H1 (cell line): ENCODE measurements around the gene AGRN. TPM values are rescaled to one million over a fixed set of nuclear protein-coding genes. Genes with fewer than 3 reads are reported as not detected.
"Not testable (repeated sequence)": the region's sequence is repeated elsewhere in the genome, so short reads cannot be mapped to it uniquely, and the experiment has no call there.

Source experiments
- CTCF ChIA-PET: fragments of 300-600 bp; sonication (Branson Sonifier 250); formaldehyde crosslinking; loops from one replicate; lab custom pipeline; 2021; ENCODE audit not compliant: partially characterized antibody; lab: Charles Lee
- POLR2A ChIA-PET: fragments of 300-600 bp; sonication (Branson Sonifier 250); formaldehyde crosslinking; loops from one replicate; lab custom pipeline; 2021; ENCODE audit warnings: inconsistent platforms; ENCODE audit not compliant: partially characterized antibody; lab: Charles Lee
- DNase-seq, 2 experiments: peaks; one replicate each; pipeline versions ENCODE4 v3.0.0 to v3.0.0-alpha.2; 2010 to 2022; ENCODE audit warnings: low spot score in 2 of 2, low read depth in 1 of 2, mixed read lengths in 1 of 2
- FAIRE-seq: peaks from 2 replicates; lab custom pipeline; 2011; peaks lifted over from hg19 to GRCh38; lab: Jason Lieb, UNC
- H2AFZ ChIP-seq: 2 replicates; pipeline ENCODE4 v1.8.1; 2012; ENCODE audit warnings: low read length, inconsistent platforms
- H2AK5ac ChIP-seq: 2 replicates; pipeline ENCODE4 v1.6.1; 2013; ENCODE audit warnings: low read depth, low read length
- H2BK120ac ChIP-seq: replicated peaks from 2 replicates; pipeline ENCODE3; 2013; ENCODE audit warnings: low read depth, low read length, inconsistent platforms
- H2BK12ac ChIP-seq: 2 replicates; pipeline ENCODE4 v1.6.1; 2013; ENCODE audit warnings: low read depth, low read length
- H2BK15ac ChIP-seq: 2 replicates; pipeline ENCODE4 v1.6.1; 2013; ENCODE audit warnings: low read length
- H2BK20ac ChIP-seq: 2 replicates; pipeline ENCODE4 v1.6.1; 2013; ENCODE audit warnings: low read length
- H2BK5ac ChIP-seq: 2 replicates; pipeline ENCODE4 v1.6.1; 2013; ENCODE audit warnings: low read depth, low read length
- H3K14ac ChIP-seq: 2 replicates; pipeline ENCODE4 v1.6.1; 2013; ENCODE audit warnings: inconsistent platforms; ENCODE audit not compliant: insufficient read length
- H3K18ac ChIP-seq: 2 replicates; pipeline ENCODE4 v1.6.1; 2013; ENCODE audit warnings: low read length; ENCODE audit errors: extremely low read depth
- H3K23ac ChIP-seq: 2 replicates; pipeline ENCODE4 v1.6.1; 2013; ENCODE audit warnings: inconsistent platforms; ENCODE audit not compliant: insufficient read length
- H3K23me2 ChIP-seq: 2 replicates; pipeline ENCODE4 v1.6.1; 2013; ENCODE audit warnings: low read depth, low read length
- H3K27ac ChIP-seq: 2 replicates; pipeline ENCODE4 v1.6.1; 2011; ENCODE audit warnings: low read depth, low read length, inconsistent platforms
- H3K27me3 ChIP-seq, 4 experiments: replicated peaks in 1 of 4; 1 replicate in 1 of 4; 2 replicates in 3 of 4; pipeline versions ENCODE4 v1.6.1 to v1.8.1; 2011 to 2013; ENCODE audit warnings: low read length in 3 of 4, mild to moderate bottlenecking in 3 of 4, inconsistent platforms in 2 of 4, mixed read lengths in 2 of 4, moderate library complexity in 1 of 4; ENCODE audit not compliant: control insufficient read depth in 3 of 4, insufficient read depth in 3 of 4; ENCODE audit errors: extremely low read depth in 1 of 4
- H3K36me3 ChIP-seq, 4 experiments: 2 replicates each; pipeline versions ENCODE4 v1.6.1 to v1.8.1; 2011 to 2013; ENCODE audit warnings: mild to moderate bottlenecking in 4 of 4, low read length in 3 of 4, moderate library complexity in 2 of 4, control low read depth in 1 of 4, inconsistent platforms in 1 of 4; ENCODE audit not compliant: insufficient read depth in 4 of 4, control insufficient read depth in 2 of 4
- H3K4ac ChIP-seq: replicated peaks from 2 replicates; pipeline ENCODE3; 2013; ENCODE audit warnings: low read length, low read depth, mixed read lengths, inconsistent platforms; ENCODE audit not compliant: insufficient read length
- H3K4me1 ChIP-seq, 4 experiments: replicated peaks in 1 of 4; 1 replicate in 1 of 4; 2 replicates in 3 of 4; pipeline versions ENCODE4 v1.6.1 to v1.8.1; 2011 to 2013; ENCODE audit warnings: low read length in 3 of 4, inconsistent platforms in 2 of 4, mixed read lengths in 1 of 4; ENCODE audit not compliant: insufficient read depth in 4 of 4, control insufficient read depth in 3 of 4
- H3K4me2 ChIP-seq, 2 experiments: 2 replicates each; pipeline versions ENCODE4 v1.6.1 to v1.8.1; 2011 to 2013; ENCODE audit warnings: low read depth in 2 of 2, low read length in 2 of 2, control low read depth in 1 of 2, inconsistent platforms in 1 of 2, mild to moderate bottlenecking in 1 of 2; ENCODE audit not compliant: insufficient read depth in 1 of 2
- H3K4me3 ChIP-seq, 4 experiments: fragments of 200-600, 300-600 bp in 1 of 4; sonication (generic), shearing (Covaris generic), sonication (Bioruptor Twin) in 1 of 4; 2 replicates each; pipeline versions ENCODE4 v1.5.1 to v1.8.1; 2011 to 2016; ENCODE audit warnings: low read length in 4 of 4, low read depth in 3 of 4, control low read depth in 2 of 4, inconsistent platforms in 2 of 4, mild to moderate bottlenecking in 2 of 4, mixed read lengths in 1 of 4, moderate library complexity in 1 of 4; ENCODE audit not compliant: insufficient read depth in 2 of 4; ENCODE audit errors: extremely low read depth in 1 of 4
- H3K56ac ChIP-seq: replicated peaks from 2 replicates; pipeline ENCODE3; 2013; ENCODE audit warnings: low read depth, mild to moderate bottlenecking, mixed read lengths, low read length, inconsistent platforms; ENCODE audit not compliant: insufficient read length
- H3K79me1 ChIP-seq: 2 replicates; pipeline ENCODE4 v1.6.1; 2013; ENCODE audit warnings: low read depth, low read length, control low read depth
- H3K79me2 ChIP-seq, 2 experiments: 2 replicates each; pipeline versions ENCODE4 v1.6.1 to v1.8.1; 2012 to 2013; ENCODE audit warnings: low read length in 2 of 2, mild to moderate bottlenecking in 2 of 2, inconsistent platforms in 1 of 2; ENCODE audit not compliant: insufficient read depth in 2 of 2, control insufficient read depth in 1 of 2
- H3K9ac ChIP-seq, 4 experiments: replicated peaks in 1 of 4; 1 replicate in 1 of 4; 2 replicates in 3 of 4; pipeline versions ENCODE4 v1.6.1 to v1.8.1; 2011 to 2013; ENCODE audit warnings: low read depth in 3 of 4, low read length in 3 of 4, control low read depth in 2 of 4, mild to moderate bottlenecking in 2 of 4, moderate library complexity in 2 of 4, inconsistent platforms in 1 of 4; ENCODE audit errors: extremely low read depth in 1 of 4
- H3K9me3 ChIP-seq, 2 experiments: 2 replicates each; pipeline versions ENCODE4 v1.6.1 to v1.8.1; 2012 to 2013; ENCODE audit warnings: mild to moderate bottlenecking in 2 of 2, moderate library complexity in 2 of 2, control low read depth in 1 of 2, inconsistent platforms in 1 of 2, low read depth in 1 of 2, low read length in 1 of 2, mixed read lengths in 1 of 2; ENCODE audit not compliant: insufficient read depth in 2 of 2
- H4K20me1 ChIP-seq, 2 experiments: replicated peaks in 1 of 2; 2 replicates each; pipeline versions ENCODE3 to v1.8.1; 2011 to 2013; ENCODE audit warnings: inconsistent platforms in 2 of 2, low read length in 2 of 2, mild to moderate bottlenecking in 1 of 2; ENCODE audit not compliant: insufficient read depth in 2 of 2, control insufficient read depth in 1 of 2
- H4K5ac ChIP-seq: 2 replicates; pipeline ENCODE4 v1.6.1; 2013; ENCODE audit warnings: low read length, low read depth, mixed read lengths, inconsistent platforms; ENCODE audit not compliant: insufficient read length
- H4K8ac ChIP-seq: 2 replicates; pipeline ENCODE4 v1.8.0; 2013; ENCODE audit warnings: mild to moderate bottlenecking, moderate library complexity, low read length, inconsistent platforms; ENCODE audit not compliant: insufficient read depth; ENCODE audit errors: extremely low read depth
- H4K91ac ChIP-seq: replicated peaks from 2 replicates; pipeline ENCODE3; 2013; ENCODE audit warnings: low read length, mixed read lengths, inconsistent platforms; ENCODE audit not compliant: insufficient read length
- WGBS, 2 experiments: shearing (Covaris generic) in 1 of 2; methylation state at CpG; one replicate each; pipeline versions ENCODE4 v1.1.6 to v1.1.7; 2013 to 2015; ENCODE audit warnings: low lambda C conversion rate in 2 of 2, mixed read lengths in 2 of 2, inconsistent platforms in 1 of 2, low coverage in 1 of 2, missing lambda C conversion rate in 1 of 2; ENCODE audit not compliant: insufficient replicate concordance in 2 of 2, insufficient coverage in 1 of 2, insufficient read length in 1 of 2; ENCODE audit errors: extremely low coverage in 1 of 2, missing lambda C conversion rate in 1 of 2; 5-methylcytosine and 5-hydroxymethylcytosine counted together
- polyA plus RNA-seq, 7 experiments: library from polyadenylated mRNA; depleted of rRNA in 3 of 7; stranded (reverse) in 5 of 7; unstranded in 2 of 7; fragments of >200 nt in 5 of 7; fragments of 200-250 nt in 2 of 7; gene quantifications; 1 replicate in 5 of 7; 2 replicates in 1 of 7; 4 replicates in 1 of 7; pipeline versions ENCODE4 v1.2.1 to v1.2.3, GENCODE V29; 2011 to 2013; ENCODE audit warnings: missing spikeins in 2 of 7, mixed read lengths in 2 of 7
- total RNA-seq: library from RNA; stranded (reverse); fragmentation: NEBNext Ultra II Directional; extraction: Animal tissue kit (Norgen Biotek cat#: 25700); gene quantifications from 2 replicates; pipeline ENCODE4 v1.2.1, GENCODE V29; 2021

Gene AGRN
- total and polyA plus RNA-seq, 2 of the 8 experiments (the other 6 are each of a cell fraction or from before 2014, with no cell fraction given): 52.3 to 155 TPM

DNA sequence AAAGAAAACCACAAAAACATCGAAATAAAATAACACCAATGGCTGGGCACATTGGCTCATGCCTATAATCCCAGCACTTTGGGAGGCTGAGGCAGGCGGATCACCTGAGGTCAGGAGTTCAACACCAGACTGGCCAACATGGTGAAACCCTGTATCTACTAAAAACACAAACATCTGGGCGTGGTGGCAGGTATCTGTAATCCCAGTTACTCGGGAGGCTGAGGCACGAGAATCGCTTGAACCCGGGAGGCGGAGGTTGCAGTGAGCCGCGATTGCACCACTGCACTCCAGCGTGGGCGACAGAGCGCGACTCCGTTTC, 37.8 kb downstream of the AGRN start:
- not testable (repeated sequence) for H3K4me3 ChIP-seq, DNase-seq, H3K23ac ChIP-seq, H3K4me2 ChIP-seq, FAIRE-seq, H2AK5ac ChIP-seq, H3K4ac ChIP-seq, H3K9ac ChIP-seq, H4K8ac ChIP-seq, H3K9me3 ChIP-seq, H2BK5ac ChIP-seq, H2BK12ac ChIP-seq, H2AFZ ChIP-seq, H3K23me2 ChIP-seq, H4K91ac ChIP-seq, H3K79me1 ChIP-seq, H3K14ac ChIP-seq, H3K56ac ChIP-seq, H3K27ac ChIP-seq, H2BK20ac ChIP-seq, H4K5ac ChIP-seq, H3K79me2 ChIP-seq, H2BK120ac ChIP-seq, H3K18ac ChIP-seq, H2BK15ac ChIP-seq
- CTCF ChIA-PET: interaction anchor here (0.9 to 10.2 kb wide), 4 partner anchors 10 to 74 kb away, joined by 5 to 70 read pairs (median 22); no protein-coding TSS in a partner anchor
- Histone ChIP-seq H3K27me3 (peaks cover 9 to 39% (median 27%) of the 10 kb centered on the region in 4 experiments), H3K4me1 (peaks cover 0 to 11% (median 6%) of the 10 kb centered on the region in 4 experiments; a peak in 5 of 7 replicates), H4K20me1 (peaks cover 0 to 18% of the 10 kb centered on the region in 2 experiments), H3K36me3 (peaks cover 0 to 24% (median 14%) of the 10 kb centered on the region in 4 experiments; a peak in 6 of 8 replicates)
- WGBS, 2 experiments: 85% methylated on average over 15 of the region's 15 CpGs; no CpG with 5 or more reads in 1 of the 2 experiments
- POLR2A ChIA-PET: interaction anchor here (1.4 to 6.9 kb wide), 5 partner anchors 19 to 98 kb away, joined by 3 to 70 read pairs (median 5); partner anchors contain the start of gene PERM1
